HG02763 (cell line): ENCODE results near the gene UNCX.
"Not testable (repeated sequence)": the region's sequence is repeated elsewhere in the genome, so short reads cannot be mapped to it uniquely, and the experiment has no call there.

Experiments
- ATAC-seq: cut with Tn5 transposase; IDR thresholded peaks from one replicate; pipeline ENCODE4 v1.9.1; 2021; ENCODE audit warnings: mild to moderate bottlenecking, moderate library complexity; ENCODE audit not compliant: unreplicated experiment

UNCX gene

DNA sequence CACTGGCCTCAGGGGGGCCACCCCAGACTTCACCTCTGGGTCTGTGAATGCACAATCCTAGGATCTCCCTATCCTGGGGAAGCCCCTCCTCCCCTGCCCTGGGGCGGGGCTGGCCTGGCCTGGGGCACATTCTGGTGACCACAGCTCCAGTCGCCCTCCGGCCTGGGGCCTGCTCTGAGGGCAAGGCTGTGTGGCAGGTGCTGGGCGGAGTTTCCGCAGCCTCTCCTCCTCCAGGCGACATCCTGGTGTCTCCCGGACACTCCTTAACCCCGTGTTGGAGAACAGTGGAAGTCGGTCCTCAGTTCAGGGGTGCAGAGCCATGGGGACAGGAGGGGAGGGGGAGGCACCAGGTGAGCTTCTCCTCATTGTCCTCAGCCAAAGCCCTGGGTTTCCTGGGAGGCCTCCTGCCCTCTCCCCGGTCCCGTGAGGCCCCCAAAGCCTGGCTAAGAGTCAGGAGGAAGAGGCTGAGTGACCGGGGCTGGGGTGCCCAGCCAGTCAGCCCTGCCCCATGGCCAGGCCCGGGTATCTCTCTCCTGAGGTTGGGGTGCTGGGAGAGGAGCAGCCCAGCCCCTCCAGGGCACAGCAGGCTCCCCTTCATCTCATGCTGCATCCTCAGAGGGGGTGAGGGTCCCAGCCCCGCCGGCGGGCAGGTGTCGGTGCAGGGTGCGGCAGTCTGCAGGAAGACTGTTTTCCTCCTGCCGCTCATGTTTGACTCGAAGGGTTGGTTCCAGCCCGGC lies 22.6 kb downstream of the UNCX start:
- ATAC-seq: no peak

DNA sequence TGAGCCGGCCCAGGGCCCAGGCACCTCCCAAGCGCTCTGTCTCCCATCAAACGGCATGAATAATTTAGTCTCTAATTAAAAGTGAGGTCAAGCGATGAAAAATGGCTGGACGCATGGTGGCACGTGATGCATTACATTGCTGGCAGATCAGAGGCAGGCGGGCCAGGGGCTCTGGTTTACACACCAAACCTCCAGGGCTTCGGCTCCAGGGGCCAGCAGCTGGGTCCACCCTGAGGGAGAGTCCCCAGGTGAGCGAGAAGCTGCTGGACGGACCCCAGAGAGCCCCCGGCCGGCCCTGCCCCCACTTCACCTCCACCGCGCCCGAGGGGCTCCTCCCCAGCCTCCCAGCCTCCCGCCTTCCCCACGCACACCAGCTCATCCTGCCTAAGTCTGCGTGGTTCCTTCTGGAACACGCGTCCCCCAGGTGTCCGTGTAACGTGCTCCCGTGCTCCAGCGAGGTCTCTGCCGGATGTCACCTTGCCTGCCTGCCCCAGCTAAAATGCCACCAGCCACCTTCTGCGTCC lies 23.2 kb downstream of the UNCX start:
- ATAC-seq: no peak

DNA sequence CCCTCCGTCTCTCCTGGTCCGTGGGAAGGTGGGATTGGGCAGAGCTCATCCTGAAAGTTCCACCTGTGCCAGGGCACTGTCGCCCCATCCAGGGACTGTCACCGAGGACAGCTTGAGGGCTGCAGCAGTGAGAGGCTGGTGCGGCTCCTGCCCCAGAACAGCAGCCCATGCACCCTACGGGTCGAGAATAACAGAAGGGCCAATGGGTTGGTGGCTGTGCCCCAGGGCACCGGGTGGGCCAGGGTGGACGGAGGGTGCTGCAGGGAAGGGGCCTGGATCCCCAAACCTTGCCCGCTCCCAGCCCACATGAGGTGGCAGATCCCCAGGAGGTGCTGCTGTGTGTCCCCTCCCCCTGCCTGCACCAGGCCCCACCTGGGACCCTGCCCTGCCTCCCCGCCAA lies 23.9 kb downstream of the UNCX start:
- ATAC-seq: no peak

DNA sequence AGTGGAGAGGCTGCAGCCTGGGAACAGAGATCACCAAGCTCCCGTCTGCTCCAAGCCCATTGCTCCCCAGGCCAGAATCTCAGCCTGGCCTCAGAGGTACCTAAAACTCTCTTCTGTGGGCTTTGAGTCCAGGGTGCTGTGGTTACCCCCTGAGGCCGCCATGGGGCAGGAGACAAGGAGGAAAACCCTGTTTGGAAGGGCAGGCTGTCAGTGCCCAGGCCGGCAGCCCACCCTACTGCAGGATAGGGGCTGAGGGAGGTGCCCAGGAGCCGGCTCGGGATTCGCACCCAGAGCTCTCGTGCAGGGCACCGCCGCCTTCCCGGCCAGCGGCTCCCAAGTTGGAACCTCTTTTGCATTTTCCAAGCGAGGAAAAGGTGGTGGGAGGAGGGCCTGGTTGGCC lies 24.5 kb downstream of the UNCX start:
- ATAC-seq: no peak

DNA sequence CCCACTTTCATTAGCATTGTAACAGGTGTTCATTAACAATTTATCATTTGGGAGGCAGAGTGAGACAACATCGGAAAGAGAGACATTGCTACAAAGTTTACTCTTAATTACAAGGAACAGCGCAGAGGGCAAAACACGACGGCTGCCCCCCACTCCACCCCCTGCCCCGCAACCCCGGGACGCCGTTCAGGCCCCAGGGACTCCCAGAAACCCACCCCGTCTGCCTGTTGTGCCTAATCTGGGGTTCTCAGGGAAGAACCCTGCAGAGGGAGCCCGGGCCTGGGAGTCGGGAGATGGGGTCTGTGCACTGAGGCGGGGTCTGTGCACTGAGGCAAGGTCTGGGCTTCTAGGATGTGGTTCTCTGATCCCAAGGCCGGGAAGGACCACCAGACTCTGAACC lies 25.2 kb downstream of the UNCX start:
- ATAC-seq: no peak

DNA sequence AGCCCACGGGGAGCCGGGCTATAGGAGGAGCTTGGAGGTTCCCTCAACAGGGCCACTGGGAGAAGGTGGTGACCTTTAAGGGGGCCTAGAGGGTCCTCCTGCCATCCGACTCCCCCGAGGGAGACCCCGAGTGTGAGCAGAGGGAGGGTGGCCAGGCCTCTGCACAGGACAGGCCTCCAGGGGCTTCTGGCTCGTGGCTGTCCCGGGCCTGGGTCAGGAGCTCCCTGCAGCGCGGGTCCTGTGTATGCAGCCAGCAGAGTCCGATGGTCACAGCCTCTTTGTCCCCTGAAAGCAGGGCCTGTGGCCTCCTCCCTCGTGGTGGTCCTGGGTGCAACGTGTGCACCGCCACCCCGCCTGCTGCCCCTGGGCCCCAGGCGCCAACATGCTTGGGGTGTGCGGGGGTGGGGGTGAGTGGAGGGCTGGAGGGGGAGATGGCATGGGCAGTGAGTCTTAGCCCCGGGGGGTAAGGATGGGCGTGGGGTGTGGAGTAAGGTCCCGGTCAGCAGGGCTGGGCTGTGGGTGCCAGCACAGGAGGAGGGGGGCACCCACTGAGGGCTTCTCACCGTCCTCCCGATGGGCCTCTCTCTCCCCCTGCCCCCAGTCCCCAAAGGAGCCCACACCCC lies 27.1 kb downstream of the UNCX start:
- no peak for ATAC-seq

DNA sequence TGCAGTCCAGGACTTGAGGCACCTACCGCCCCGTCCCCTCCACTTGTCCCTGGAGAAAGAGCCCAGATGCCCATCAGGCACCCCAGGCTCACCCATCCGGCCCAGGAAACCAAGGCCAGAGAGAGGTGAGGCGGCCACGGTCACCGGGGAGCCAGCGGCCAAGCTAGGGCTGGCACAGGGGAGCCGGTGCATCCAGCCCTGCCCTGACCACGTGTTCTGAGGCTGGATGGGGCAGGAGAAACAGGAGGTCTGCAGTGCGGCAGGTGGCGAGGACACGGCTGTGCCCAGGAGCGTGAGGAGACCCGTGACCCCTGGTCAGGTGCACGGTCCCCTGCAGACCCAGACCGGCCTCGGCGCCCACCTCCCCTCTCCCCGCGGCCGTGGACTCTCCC lies 27.6 kb downstream of the UNCX start:
- ATAC-seq: no peak

DNA sequence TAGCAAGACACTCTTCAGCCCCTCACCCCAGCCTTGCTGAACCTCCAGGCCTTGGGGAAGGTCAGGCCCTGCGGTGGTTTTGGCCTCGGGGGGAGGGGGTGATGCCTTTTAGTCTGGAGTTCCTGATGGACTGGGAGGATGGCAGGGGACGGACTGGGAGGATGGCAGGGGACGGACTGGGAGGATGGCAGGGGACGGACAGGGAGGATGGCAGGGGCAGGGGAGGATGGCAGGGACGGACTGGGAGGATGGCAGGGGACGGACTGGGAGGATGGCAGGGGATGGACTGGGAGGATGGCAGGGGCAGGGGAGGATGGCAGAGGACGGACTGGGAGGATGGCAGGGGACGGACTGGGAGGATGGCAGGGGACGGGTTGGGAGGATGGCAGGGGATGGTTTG lies 28.4 kb downstream of the UNCX start:
- not testable (repeated sequence) for ATAC-seq

DNA sequence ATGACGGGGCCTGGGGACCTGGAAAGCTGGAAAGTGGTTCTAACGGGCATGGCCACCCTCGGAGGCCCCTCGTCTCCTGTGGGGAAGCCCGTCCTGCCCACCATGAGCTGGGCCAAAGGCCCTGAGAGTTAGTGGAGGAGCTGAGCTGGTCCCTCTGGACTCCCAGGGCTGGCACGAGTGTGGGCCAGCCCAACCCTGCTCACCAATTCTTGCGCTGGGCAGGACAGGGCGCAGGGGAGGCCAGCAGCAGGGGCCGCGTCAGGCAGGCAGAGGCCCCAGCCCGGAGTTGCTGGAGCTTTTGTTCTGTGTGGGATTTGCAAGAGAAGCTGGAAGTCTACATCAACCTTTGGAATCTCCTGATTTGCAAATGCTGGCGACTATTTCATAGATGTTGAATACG lies 29.8 kb downstream of the UNCX start:
- no peak for ATAC-seq

DNA sequence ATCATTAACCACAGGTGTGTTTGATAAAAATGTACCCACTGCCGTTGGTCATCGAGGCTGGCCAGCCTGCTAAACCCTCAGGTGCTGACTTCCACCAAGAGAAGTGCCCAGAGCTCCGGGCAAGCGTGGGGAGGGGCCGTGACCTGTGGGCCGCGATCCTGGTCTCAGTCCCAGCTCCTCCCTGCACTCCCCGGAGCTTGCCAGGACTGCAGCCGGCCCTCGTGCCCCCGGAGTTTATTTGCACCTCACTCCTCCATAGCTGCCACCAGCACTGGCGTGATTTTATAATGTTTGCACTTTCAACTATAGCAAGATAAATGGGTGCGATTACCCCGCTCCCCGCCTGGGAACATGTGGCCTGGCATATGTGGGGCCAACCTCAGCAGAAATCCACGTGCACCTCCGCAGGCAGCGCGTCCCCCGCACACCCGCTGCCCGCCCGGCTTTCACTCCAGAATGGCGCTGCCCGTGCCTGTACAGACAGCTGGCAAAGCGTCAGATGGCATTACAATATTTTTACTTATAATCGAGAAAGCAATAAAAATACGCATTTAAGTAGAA lies 30.8 kb downstream of the UNCX start:
- ATAC-seq: no peak

DNA sequence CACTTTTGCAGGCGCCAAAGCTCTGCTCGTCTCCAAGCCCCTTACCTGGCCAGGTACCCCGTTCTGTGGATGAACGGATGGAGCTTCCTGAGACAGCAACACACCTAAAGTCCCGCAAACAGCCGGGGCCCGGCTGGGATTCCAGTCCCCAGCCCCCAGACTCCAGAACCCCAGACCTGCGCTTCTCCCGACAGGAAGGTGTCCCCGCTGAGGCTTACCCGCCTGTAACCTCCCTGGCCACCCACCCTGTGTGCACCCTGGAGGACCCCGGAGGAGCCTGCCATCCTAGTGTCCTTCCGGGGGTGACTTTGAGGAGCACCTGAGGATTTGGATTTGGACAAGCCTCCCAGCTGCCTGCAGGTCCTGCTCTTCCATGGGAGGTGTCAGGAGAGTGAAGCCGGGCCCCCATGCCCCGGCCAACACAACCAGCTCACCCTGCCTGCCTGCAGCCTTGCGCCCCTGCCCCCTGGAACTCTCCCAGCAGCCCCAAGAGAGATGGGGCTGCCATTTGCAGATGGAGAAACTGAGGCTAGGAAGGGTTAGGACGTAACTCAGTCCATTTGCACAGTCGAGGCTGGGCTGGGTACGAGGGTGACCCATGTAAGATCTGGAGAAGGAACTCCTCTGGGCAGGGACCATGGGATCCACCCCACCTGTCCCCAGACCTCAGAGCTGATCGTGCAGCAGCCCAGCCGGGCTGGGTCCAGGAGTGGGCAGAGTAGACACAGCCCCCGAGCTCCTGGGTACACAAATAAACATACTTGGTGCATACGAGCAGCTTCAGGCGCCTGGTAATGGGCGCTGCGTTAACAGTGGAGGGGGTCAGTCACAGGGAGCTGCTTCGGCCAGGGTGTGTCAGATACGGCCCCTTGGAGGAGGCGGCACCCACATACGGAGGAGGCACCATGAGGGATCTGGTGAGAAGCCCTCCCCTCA lies 31.9 kb downstream of the UNCX start:
- no peak for ATAC-seq

DNA sequence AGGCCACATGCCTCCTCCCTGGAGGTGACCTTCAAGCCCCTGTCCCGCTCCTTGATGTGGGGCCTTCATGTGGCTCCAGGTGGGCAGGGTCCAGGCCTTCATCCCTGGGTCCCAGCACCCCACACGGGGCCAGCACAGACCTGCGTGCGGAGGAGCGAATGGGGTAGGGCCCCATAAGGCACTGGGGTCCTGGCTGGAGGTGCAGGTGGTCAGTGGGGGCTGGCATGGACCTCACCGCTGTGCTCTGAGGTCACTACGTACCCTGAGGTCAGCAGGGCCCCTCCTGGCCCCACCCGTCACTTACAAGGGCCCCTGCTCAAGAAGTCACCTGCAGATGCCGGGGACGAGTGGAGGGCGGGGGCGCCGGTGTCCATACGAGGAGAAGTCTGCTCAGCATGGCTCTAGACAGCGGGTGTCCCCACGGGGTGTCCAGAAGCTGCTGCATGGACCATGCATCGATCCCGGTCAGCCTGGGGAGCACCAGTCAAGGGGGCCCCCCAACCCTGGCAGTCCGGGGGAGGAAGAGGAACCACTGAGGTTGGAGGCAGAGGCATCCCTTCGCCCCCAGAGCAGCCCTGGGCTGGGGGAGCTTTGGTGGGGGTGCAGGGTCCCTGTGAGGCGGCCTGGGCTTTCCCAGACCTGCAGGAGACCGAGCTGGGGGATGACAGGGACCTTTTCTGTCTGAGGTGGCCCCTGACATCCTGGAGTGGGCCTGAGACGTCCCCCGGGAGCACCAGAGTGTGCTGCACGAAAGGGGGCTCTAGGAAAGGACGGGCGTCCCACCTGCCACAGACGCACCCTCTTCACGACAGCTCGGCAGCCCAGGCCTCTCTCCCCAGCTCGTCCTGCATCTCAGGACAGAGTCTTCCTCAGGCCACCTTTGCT lies 34.6 kb downstream of the UNCX start:
- ATAC-seq: no peak

DNA sequence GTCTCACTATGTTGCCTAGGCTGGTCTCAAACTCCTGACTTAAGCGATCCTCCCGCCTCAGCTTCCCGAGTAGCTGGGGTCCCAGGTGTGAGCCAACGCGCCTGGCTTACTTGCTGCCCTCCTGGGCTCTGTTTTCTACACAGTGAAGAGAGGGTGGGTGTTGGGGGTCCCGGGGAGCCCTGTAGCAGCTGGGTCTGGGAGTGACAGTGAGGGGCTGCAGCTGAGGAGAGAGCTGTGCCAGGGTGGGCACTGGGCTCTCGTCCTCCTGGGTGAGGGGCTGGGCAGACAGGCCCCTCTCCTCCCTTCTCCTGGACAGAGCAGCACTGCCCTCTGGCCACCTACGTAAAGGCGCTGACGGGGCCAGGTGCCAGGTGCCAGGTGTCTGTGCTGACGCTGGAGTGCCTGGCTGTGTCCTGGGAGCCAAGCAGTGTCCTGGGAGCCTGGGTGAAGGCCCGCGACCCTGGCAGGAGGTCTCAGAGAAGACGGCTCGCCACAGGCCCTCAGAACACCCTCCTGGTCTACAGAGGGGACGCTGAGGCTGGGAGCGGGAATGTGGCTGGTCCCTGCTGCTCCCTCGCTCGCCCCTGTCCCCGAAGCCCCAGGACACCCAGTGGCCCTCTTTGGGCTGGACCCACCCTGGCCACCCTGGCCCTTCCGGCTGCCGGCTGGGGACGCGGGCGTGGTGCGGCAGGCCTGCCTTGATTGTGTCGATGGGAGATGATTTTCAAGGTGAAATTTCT lies 35.6 kb downstream of the UNCX start:
- ATAC-seq: no peak

DNA sequence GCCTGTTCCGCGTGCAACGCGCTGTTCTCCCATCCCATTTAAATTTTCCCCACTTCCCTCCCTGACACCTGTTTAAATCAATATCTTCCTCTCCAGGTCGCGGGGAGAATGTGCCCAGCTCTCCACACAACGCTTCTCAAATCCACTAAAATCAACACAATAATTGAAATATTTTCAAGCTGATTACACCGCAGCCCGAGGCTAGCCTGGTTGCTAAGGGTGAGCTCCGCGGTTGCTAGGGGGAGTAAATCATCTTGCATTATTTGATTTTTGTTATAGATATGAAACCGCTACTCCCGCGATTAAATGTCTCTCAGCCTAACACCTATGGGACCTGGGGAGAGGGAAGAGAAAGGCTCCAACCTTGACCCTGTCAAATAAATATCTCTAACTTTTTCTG lies 36.2 kb downstream of the UNCX start:
- no peak for ATAC-seq

DNA sequence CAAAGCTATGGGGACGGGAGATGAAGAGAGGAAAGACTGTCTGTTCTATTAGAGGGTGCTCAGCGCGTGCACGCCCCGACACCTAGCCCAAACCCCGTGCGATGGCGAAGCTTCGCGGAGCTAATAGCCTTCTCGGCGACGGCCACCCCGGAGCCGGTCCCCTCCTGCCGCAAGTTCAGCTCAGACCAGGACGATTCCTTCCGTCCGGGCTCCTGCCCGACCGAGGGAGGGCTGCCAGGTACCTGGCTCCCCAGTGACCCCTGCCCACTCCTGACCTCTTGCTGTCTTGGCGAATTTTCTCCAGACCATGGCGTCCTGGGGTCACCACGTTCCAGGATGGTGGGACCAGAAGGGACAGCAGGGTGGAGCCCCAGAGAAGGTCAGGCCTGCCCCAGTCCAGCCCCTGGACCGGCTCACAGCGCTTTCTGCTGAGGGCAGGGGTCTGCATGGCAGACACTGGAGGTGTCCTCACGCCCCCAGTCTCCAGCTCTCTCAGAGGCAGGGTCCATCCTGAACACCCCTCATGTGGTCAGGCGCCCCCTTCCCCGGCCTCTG lies 36.7 kb downstream of the UNCX start:
- ATAC-seq: no peak

DNA sequence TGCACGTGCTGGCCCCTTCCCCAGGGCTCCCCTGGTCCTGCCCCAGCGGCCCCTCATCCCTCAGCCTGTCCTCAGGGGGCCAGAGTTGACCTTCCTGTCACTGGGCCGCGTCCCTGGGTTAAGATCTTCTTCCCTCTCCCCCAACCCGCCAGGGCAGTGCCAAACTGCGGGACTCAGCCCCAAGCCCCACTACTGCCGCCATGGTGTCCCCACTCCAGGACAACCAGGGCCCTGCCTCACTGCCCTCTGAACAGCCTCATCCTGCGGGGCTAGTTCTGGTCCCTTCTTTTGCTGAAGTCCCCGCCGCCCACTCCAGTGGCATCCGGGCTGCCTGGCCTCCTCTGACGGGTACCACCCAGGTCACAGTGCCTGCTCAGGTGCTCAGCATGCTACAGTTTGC lies 37.5 kb downstream of the UNCX start:
- ATAC-seq: no peak

DNA sequence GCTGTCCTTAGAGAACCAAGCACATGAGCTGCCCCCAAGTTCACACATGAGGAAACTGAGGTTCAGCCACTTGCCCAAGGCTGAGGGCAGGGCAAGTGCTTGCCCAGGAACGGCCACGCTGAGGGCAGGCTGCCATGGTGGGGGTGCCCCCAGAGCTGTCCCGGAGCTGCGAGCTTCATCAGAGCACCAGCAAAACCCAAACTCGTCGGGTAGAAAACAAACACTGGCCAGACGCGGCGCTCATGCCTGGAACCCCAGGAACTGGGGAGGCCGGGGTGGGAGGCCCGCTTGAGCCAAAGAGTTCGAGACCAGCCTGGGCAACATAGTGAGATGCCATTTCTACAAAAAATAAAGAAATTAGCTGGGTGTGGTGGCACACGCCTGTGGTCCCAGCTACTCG lies 38.4 kb downstream of the UNCX start:
- no peak for ATAC-seq

DNA sequence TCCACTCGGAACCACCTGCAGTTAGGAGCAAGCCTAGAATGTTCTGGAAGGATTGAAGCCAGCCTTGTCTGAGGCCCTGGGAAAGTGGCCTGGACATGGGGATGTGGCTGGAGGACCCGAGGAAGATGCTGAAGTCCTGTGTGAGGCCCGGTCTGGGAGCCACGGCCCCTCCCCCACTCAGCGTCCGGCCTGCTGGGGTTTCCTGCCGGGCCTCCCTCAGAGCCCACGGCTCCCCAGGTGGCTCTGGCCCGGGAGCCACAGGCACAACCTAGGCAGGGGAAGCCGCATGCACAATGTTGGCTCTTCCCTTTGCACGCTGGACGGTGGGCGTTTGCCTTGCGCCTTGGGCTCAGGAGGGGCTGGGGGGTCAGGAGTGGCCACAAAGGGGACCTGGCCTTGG lies 39.0 kb downstream of the UNCX start:
- no peak for ATAC-seq

DNA sequence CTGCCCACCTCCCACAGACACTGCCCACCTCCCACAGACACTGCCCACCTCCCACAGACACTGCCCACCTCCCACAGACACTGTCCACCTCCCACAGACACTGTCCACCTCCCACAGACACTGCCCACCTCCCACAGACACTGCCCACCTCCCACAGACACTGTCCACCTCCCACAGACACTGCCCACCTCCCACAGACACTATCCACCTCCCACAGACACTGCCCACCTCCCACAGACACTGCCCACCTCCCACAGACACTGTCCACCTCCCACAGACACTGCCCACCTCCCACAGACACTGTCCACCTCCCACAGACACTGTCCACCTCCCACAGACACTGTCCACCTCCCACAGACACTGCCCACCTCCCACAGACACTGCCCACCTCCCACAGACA lies 39.5 kb downstream of the UNCX start:
- ATAC-seq: not testable (repeated sequence)
